ENCODE data around the gene PAX7.

PAX7 gene

DNA sequence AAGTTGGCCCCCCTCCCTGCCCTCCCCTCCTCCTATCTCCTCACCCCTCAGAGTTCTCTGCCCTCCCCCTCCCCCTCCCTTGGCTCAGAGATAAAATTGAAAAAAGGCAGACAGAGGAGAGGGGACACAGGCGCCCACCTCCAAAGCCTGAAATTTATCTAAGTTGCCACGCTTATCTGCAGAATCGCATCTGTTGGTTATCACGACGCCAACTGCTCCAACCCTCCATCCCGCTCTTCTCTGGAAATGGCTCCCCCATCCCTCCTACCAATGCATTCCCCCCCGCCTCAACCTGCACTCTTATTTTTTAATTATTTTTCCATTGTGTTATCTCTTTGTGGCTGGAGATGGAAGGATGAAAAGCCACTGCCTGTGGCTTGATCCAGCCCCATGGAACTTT, 138.5 kb downstream of the PAX7 start:
- Mint-ChIP-seq H3K27me3 (ENCODE audit: low read depth) (peaks cover 17% of the 10 kb centered on the region), H3K4me3 (no peak overlapping the region), H3K27ac (no peak overlapping the region), H3K4me1 (ENCODE audit: low read depth) (no peaks in the 10 kb centered on the region), H3K9me3 (no peaks in the 10 kb centered on the region), H3K36me3 (ENCODE audit: low read depth) (no peaks in the 10 kb centered on the region)

DNA sequence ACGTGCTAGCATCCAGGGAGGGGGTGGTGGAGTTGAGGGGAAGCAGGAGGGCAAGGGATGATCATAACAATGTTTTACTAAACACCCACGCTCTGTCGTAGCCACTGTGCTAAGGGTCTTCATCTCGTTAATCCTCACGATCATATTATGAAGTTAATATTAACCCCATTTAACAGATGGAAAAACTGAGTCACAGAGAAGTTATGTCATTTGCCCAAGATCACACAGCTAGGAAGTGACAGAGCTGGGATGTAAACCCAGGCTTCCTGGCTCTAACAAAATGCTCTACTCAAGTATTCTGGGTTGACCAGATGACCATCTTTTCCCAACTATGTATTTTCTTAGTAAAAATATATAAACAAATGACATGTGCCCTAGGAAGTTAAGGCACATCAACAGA, 140.2 kb downstream of the PAX7 start:
- Mint-ChIP-seq H3K4me3 (no peak overlapping the region), H3K36me3 (ENCODE audit: low read depth) (no peaks in the 10 kb centered on the region), H3K27ac (no peak overlapping the region), H3K27me3 (ENCODE audit: low read depth) (peaks cover 25% of the 10 kb centered on the region), H3K4me1 (ENCODE audit: low read depth) (no peaks in the 10 kb centered on the region), H3K9me3 (no peaks in the 10 kb centered on the region)

DNA sequence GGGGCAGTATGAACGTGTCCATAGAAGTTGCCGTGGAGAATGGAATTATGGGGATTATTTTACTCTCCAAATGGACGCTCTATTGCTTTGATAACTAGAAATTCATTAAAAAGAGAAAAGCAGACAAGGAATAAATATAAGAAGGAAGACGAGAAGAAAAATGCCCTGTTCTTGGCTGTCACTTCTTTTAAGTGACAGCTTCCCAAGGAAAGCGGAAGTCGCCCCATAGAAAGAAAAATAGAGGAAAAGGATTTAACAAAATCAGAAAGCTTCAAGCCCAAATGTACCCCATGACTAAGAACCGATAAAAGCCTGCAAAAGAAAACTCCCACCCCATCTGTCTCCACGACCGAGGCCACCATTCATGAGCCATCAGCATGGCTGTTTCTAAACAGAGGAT, 143.1 kb downstream of the PAX7 start:
- no peaks in the 10 kb centered on the region for H3K9me3 Mint-ChIP-seq

DNA sequence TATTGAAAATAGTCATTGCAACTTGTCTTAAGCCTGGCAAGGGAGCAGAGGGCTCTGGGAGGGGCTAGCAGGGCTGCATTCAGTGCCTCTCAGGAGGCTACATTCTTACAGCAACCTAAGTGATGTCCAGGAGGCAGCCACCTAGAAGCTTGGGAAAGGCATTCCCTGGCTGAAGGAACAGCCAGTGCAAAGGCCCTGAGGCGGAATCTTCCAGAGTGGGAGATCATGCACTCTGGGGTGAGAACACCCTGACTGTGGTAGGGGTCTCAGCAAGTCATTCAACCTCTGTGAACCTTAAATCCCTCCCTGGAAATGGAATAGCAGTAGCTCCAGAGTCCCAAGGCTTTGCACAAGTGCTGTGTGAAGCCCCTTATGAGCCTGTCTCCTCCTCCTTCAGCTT, 144.7 kb downstream of the PAX7 start:
- H3K36me3 Mint-ChIP-seq (ENCODE audit: low read depth), result no peaks in the 10 kb centered on the region
- H3K4me1 Mint-ChIP-seq (ENCODE audit: low read depth), result no peaks in the 10 kb centered on the region
- peaks cover 24% of the 10 kb centered on the region for H3K27me3 Mint-ChIP-seq (ENCODE audit: low read depth)

More for the DNA sequence above, 143.1 kb downstream of the PAX7 start:
- H3K27me3 Mint-ChIP-seq (ENCODE audit: low read depth), result peaks cover 33% of the 10 kb centered on the region
- H3K4me3 Mint-ChIP-seq, result no peak overlapping the region
- H3K27ac Mint-ChIP-seq, result no peak overlapping the region
- no peaks in the 10 kb centered on the region for H3K36me3 Mint-ChIP-seq (ENCODE audit: low read depth)
- H3K4me1 Mint-ChIP-seq (ENCODE audit: low read depth), result no peaks in the 10 kb centered on the region

DNA sequence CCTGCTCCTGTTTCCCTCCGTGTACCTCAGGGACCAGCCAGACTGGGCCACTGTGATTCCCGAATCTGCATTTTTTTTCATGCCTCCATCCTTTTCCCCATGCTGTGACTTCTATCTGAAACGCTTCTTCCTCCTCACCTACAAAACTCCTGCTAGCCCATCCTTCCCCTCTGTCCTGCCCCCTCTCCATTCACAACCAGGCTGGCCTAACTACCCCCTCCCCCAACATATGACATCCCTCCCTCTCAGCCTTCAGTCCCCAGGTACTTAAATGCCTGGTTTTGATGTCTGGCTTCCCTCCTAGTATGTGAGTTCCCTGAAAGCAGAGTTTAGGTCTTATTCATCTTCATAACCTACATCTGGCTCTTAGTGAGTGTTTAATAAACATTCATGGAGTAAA, 146.1 kb downstream of the PAX7 start:
- H3K4me1 Mint-ChIP-seq (ENCODE audit: low read depth), result no peaks in the 10 kb centered on the region
- no peak overlapping the region for H3K4me3 Mint-ChIP-seq
- no peaks in the 10 kb centered on the region for H3K9me3 Mint-ChIP-seq
- peaks cover 22% of the 10 kb centered on the region for H3K27me3 Mint-ChIP-seq (ENCODE audit: low read depth)
- H3K36me3 Mint-ChIP-seq (ENCODE audit: low read depth), result no peaks in the 10 kb centered on the region
- no peak overlapping the region for H3K27ac Mint-ChIP-seq

More for the DNA sequence above, 144.7 kb downstream of the PAX7 start:
- Mint-ChIP-seq H3K9me3 (no peaks in the 10 kb centered on the region), H3K4me3 (no peak overlapping the region), H3K27ac (no peak overlapping the region)

DNA sequence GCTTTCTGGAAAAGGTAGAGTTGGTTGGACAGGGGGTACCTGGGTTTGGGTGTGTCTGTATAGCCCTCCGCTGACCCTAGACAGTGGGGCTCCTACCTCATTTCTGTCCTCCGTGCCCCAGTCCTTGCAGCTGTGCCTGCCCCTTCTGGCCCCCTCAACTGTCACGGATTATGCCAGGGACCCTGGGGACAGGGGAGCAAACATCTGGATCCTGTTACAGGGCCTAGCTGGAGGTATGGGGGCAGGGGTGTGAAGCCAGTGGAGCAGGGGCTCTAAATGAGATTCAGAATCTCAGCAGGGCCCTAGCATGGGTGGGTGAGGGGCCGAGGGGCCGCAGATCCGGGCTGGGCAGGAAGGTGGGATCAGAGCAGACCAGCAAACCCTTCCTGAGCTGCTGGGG, 147.8 kb downstream of the PAX7 start:
- H3K36me3 Mint-ChIP-seq (ENCODE audit: low read depth), result no peaks in the 10 kb centered on the region
- H3K27me3 Mint-ChIP-seq (ENCODE audit: low read depth), result peaks cover 22% of the 10 kb centered on the region

DNA sequence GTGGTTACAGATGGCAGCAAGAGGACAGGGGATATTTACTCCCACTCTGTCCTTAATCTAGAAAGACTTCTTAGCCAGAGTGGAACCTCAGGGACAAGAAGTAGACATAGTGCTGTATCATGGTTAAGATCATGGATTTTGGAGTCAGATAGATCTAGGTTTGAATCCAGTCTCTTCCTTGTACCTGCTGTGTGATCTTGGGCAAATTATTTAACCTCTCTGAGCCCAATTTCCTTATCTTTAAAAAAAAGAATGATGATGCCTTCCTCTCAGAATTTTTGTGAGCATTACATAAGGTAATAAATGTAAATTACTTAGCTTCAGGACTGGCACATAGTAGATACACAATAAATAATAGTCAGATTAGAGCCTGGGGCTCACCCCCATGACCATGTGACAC, 150.4 kb downstream of the PAX7 start:
- Mint-ChIP-seq H3K4me1 (ENCODE audit: low read depth) (no peaks in the 10 kb centered on the region), H3K4me3 (no peak overlapping the region), H3K27ac (no peak overlapping the region), H3K36me3 (ENCODE audit: low read depth) (no peaks in the 10 kb centered on the region), H3K9me3 (no peaks in the 10 kb centered on the region), H3K27me3 (ENCODE audit: low read depth) (peaks cover 22% of the 10 kb centered on the region)

More for the DNA sequence above, 147.8 kb downstream of the PAX7 start:
- no peak overlapping the region for H3K27ac Mint-ChIP-seq
- H3K4me1 Mint-ChIP-seq (ENCODE audit: low read depth), result no peaks in the 10 kb centered on the region
- H3K9me3 Mint-ChIP-seq, result no peaks in the 10 kb centered on the region
- H3K4me3 Mint-ChIP-seq, result no peak overlapping the region

DNA sequence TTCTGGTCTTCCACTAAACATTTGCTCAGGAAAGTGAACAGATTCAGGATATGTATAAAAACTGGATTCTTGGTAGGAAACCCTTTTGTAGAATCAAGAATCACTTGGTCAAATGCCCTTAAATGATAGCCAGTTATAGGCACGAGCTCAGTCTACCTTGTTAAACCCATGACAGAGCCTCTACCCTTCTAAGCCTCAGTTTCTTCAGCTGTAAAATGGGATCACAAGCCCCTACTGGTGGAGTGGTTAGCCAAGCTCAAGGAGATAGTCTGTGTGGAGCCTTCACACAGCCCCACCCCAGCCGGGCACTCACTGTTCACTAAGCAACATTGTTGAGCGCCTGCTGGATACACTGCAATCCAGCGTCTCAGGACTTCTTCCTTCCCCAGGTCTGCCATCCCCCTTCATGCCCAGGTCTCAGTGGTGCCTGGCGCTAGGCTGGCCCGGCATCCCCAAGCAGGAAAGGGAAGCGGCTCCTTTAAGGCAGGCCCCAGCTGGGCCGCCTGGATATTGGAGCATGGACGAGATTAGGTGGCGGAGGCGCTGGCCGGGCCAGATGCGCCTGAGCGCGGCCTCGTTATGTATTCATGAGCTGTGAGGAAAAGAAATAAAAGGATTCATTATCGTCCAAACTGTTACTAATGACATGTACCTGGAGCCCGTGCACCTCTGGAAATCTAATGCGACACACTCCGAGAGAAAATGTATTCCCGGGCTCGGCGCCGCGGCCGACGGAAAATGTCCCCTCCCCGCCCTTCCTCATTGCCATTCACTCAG, 153.2 kb downstream of the PAX7 start:
- Mint-ChIP-seq H3K36me3 (ENCODE audit: low read depth) (no peaks in the 10 kb centered on the region), H3K27me3 (ENCODE audit: low read depth) (peaks cover 19% of the 10 kb centered on the region), H3K9me3 (no peaks in the 10 kb centered on the region), H3K27ac (no peak overlapping the region), H3K4me3 (no peak overlapping the region), H3K4me1 (ENCODE audit: low read depth) (no peaks in the 10 kb centered on the region)

DNA sequence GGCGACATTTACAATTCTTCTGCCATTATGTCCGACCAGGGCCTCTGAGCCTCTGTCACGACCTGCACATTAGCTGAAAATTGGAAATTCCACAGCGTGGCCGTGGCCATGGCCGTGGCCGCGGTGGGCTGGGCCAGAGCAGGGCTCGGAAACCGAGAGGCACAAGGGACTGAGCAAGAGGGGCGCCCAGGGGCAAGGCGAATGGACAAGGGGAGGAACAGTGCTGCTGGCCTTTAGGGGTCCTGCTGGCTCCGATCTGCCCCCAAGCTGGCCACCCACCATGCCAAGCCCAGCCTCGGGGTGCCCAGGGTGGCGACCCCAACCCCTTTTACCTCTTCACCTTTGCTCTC, 153.8 kb downstream of the PAX7 start:
- H3K4me3 Mint-ChIP-seq, result no peak overlapping the region
- no peaks in the 10 kb centered on the region for H3K36me3 Mint-ChIP-seq (ENCODE audit: low read depth)
- peaks cover 20% of the 10 kb centered on the region for H3K27me3 Mint-ChIP-seq (ENCODE audit: low read depth)
- H3K4me1 Mint-ChIP-seq (ENCODE audit: low read depth), result no peaks in the 10 kb centered on the region
- H3K9me3 Mint-ChIP-seq, result no peaks in the 10 kb centered on the region
- H3K27ac Mint-ChIP-seq, result no peak overlapping the region

DNA sequence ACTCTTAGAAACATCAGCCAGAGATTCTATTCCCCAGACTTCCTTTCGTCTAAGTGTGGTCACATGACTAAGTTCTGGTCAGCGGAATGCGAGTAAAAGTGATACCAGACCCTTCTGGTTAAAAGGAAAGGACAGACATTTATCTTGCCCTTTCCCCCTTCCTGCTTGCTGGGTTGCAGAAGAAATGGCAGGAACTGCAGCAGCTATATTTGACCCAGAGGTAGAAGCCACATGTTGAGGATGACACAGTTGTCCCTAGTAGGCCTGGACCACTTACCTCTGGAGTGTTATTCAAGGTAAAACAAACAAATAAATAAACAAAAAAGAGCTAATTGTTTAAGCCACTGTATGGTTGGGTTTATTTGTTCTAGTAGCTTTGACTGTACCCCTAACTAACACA, 155.5 kb downstream of the PAX7 start:
- no peaks in the 10 kb centered on the region for H3K4me1 Mint-ChIP-seq (ENCODE audit: low read depth)
- no peak overlapping the region for H3K27ac Mint-ChIP-seq
- no peak overlapping the region for H3K4me3 Mint-ChIP-seq
- peaks cover 25% of the 10 kb centered on the region for H3K27me3 Mint-ChIP-seq (ENCODE audit: low read depth)
- H3K36me3 Mint-ChIP-seq (ENCODE audit: low read depth), result no peaks in the 10 kb centered on the region
- H3K9me3 Mint-ChIP-seq, result no peaks in the 10 kb centered on the region

DNA sequence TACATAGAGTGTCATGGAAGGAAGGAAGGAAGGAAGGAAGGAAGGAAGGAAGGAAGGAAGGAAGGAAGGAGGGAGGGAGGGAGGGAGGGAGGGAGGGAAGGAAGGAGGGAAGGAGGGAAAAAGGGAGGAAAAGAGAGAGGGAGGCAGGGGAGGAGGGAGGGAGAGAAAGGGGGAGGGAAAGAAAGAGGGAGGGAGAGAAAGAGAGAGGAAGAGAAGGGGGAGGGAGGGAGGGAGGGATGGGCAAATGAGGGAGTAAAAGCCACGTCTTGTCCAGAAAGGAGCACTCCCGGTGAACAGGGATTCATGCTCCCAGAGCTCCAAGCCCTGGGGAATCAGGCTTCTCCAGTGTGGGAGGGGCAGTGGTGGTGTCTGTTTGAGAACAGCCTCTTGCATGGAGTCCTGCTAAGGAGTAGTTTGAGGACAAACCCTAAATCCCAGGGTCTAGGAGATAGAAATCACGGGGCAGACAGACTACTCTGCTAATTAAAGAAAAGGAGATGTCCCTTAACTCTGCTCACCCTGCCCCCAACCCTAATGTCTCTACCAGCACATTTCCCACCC, 157.3 kb downstream of the PAX7 start:
- no peak overlapping the region for H3K27ac Mint-ChIP-seq
- H3K36me3 Mint-ChIP-seq (ENCODE audit: low read depth), result no peaks in the 10 kb centered on the region
- no peaks in the 10 kb centered on the region for H3K9me3 Mint-ChIP-seq
- H3K4me3 Mint-ChIP-seq, result no peak overlapping the region
- peaks cover 25% of the 10 kb centered on the region for H3K27me3 Mint-ChIP-seq (ENCODE audit: low read depth)
- H3K4me1 Mint-ChIP-seq (ENCODE audit: low read depth), result no peaks in the 10 kb centered on the region

DNA sequence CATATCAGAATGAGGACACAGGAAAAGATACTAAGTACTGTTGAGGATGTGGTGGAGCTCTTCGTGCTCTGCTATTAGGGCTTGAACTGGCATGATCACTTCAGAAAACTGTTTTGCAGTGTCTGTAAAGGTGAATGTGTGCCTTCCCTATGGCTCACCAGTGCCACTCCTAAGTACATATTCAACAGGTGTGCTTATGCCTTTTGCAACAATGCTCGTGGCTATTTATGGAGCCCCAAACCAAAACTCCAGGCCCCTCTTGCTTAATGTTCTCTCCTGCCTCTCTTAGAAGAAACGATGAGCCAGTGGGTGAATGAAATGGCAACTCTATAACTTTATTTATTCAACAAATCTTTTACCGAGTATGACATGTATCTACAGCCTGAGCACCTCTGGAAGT, 158.6 kb downstream of the PAX7 start:
- Mint-ChIP-seq H3K36me3 (ENCODE audit: low read depth) (no peaks in the 10 kb centered on the region), H3K4me1 (ENCODE audit: low read depth) (no peaks in the 10 kb centered on the region), H3K9me3 (no peaks in the 10 kb centered on the region), H3K4me3 (no peak overlapping the region), H3K27ac (no peak overlapping the region), H3K27me3 (ENCODE audit: low read depth) (peaks cover 24% of the 10 kb centered on the region)

DNA sequence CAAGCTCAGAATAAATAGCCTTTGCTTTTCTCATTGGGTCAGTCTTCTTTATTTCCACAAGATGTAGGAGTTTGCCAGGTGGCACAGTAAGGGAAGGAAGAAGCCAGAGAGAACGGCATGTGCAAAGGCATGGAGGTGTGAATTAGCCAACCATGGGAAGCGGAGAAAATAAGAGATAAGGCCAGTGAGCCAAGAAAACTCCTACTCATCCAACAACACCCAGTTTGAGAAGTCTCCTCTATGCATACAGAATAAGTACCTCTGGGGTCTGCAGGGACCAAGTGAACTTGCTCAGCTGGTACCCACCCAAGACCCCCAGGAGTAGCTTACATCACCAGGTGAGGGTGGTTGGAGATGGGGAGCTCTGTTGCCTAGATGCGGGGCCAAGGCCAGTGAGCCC, 162.1 kb downstream of the PAX7 start:
- Mint-ChIP-seq H3K4me3 (no peak overlapping the region), H3K9me3 (no peaks in the 10 kb centered on the region), H3K36me3 (ENCODE audit: low read depth) (no peaks in the 10 kb centered on the region), H3K27ac (no peak overlapping the region), H3K27me3 (ENCODE audit: low read depth) (peaks cover 9% of the 10 kb centered on the region), H3K4me1 (ENCODE audit: low read depth) (no peaks in the 10 kb centered on the region)

DNA sequence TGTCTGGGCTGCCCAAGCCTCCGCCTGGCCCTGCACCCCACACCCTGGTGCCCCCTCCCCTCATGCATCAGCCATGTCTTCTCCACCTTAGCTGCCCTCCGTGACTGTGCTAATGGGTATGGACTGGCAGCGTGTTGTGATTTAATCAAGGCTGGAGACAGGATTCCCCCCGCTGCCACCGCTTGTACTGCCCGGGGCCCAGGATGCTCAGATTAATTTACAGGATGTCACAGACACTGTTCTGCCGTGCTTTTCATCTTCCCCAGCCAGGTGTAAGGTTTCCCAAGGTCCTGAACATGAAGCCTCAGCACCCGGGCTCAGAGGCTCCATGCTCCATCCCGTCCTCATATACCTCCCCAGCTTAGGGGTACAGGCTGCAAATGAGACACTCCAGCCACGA, 162.5 kb downstream of the PAX7 start:
- H3K4me1 Mint-ChIP-seq (ENCODE audit: low read depth), result no peaks in the 10 kb centered on the region
- peaks cover 9% of the 10 kb centered on the region for H3K27me3 Mint-ChIP-seq (ENCODE audit: low read depth)
- no peak overlapping the region for H3K4me3 Mint-ChIP-seq
- H3K9me3 Mint-ChIP-seq, result no peaks in the 10 kb centered on the region
- H3K27ac Mint-ChIP-seq, result no peak overlapping the region
- no peaks in the 10 kb centered on the region for H3K36me3 Mint-ChIP-seq (ENCODE audit: low read depth)

DNA sequence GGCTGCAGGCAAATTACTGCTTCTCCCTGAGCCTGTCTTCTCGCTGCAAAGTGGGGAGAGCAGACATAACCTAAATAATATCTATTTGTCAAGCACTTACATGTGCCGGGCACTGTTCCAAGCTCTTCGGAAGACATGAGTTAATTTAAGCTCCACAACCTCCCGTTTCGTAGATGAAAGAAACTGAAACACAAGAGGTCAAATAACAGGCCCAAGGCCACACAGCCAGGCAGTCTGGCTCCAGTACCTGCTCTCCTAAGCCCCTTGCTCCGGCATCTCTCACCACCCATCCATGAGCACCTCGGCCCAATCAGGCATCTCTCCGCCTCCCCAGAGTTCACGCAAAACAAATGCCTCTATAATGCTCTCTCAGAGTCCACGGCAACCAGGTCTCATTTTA, 163.4 kb downstream of the PAX7 start:
- H3K4me3 Mint-ChIP-seq, result no peak overlapping the region
- no peaks in the 10 kb centered on the region for H3K36me3 Mint-ChIP-seq (ENCODE audit: low read depth)
- H3K27ac Mint-ChIP-seq, result no peak overlapping the region
- H3K4me1 Mint-ChIP-seq (ENCODE audit: low read depth), result no peaks in the 10 kb centered on the region
- no peaks in the 10 kb centered on the region for H3K9me3 Mint-ChIP-seq
- peaks cover 6% of the 10 kb centered on the region for H3K27me3 Mint-ChIP-seq (ENCODE audit: low read depth)

All from T-helper 1 cell treated with Interleukin-12 subunit alpha and Interleukin-12 subunit beta and Interleukin-4 antibody, amounts not matched to agents 30 μg/mL and 1 μg/mL, for 36 hours (primary cell).